CD4-positive, CD25-positive, alpha-beta regulatory T cell (primary cell): ENCODE data around the gene ZFP91. TPM values are rescaled to one million over a fixed set of nuclear protein-coding genes. Genes with fewer than 3 reads are reported as not detected.

Experiments
- ATAC-seq, 2 donors: fragments of 150-1000 bp; cut with Tn5 transposase; one replicate each; pipeline ENCODE4 v1.10.0; 2021; ENCODE audit warnings: low read depth in 2 of 2, moderate number of reproducible peaks in 2 of 2, moderate library complexity in 1 of 2
- DNase-seq, 3 donors: peaks; one replicate each; pipeline versions ENCODE4 v3.0.0 to v3.0.0-alpha.2; 2012 to 2022; ENCODE audit warnings: mixed read lengths in 1 of 3
- H3K27ac ChIP-seq: one replicate; pipeline ENCODE4 v1.7.0; 2013; ENCODE audit warnings: mild to moderate bottlenecking, low read length; ENCODE audit not compliant: insufficient read depth, poor library complexity, severe bottlenecking
- H3K27me3 ChIP-seq: one replicate; pipeline ENCODE4 v1.7.0; 2013; ENCODE audit warnings: low read length; ENCODE audit not compliant: control insufficient read depth, insufficient read depth
- H3K36me3 ChIP-seq: one replicate; pipeline ENCODE4 v1.7.0; 2013; ENCODE audit warnings: mild to moderate bottlenecking, low read length, moderate library complexity; ENCODE audit not compliant: control insufficient read depth, insufficient read depth
- H3K4me1 ChIP-seq: 2 replicates; pipeline ENCODE4 v1.7.0; 2013; ENCODE audit warnings: mild to moderate bottlenecking, low read length; ENCODE audit not compliant: insufficient read depth, control insufficient read depth, poor library complexity, severe bottlenecking
- H3K4me3 ChIP-seq: one replicate; pipeline ENCODE4 v1.7.0; 2013; ENCODE audit warnings: low read depth, mild to moderate bottlenecking, low read length, moderate library complexity
- H3K9me3 ChIP-seq, 2 experiments: 1 replicate in 1 of 2; 2 replicates in 1 of 2; pipeline ENCODE4 v1.7.0; 2013; ENCODE audit warnings: low read length in 2 of 2, mild to moderate bottlenecking in 1 of 2, moderate library complexity in 1 of 2; ENCODE audit not compliant: control insufficient read depth in 2 of 2
- H3K27ac Mint-ChIP-seq, 3 donors: one replicate each; pipeline ENCODE4 v1.8.0; 2020 to 2022; ENCODE audit warnings: mild to moderate bottlenecking in 3 of 3, mixed read lengths in 3 of 3, moderate library complexity in 2 of 3
- H3K27me3 Mint-ChIP-seq: one replicate; pipeline ENCODE4 v1.8.0; 2022; ENCODE audit warnings: mild to moderate bottlenecking, mixed read lengths
- H3K36me3 Mint-ChIP-seq: one replicate; pipeline ENCODE4 v1.8.0; 2020; ENCODE audit warnings: mixed read lengths
- H3K4me1 Mint-ChIP-seq, 4 donors: one replicate each; pipeline ENCODE4 v1.8.0; 2020 to 2022; ENCODE audit warnings: mixed read lengths in 4 of 4, mild to moderate bottlenecking in 1 of 4
- H3K4me3 Mint-ChIP-seq, 4 donors: one replicate each; pipeline ENCODE4 v1.8.0; 2020 to 2022; ENCODE audit warnings: mild to moderate bottlenecking in 4 of 4, mixed read lengths in 4 of 4, moderate library complexity in 3 of 4
- H3K9me3 Mint-ChIP-seq, 7 donors: one replicate each; pipeline ENCODE4 v1.8.0; 2020 to 2022; ENCODE audit warnings: mixed read lengths in 7 of 7, mild to moderate bottlenecking in 3 of 7, moderate library complexity in 2 of 7
- polyA plus RNA-seq, 4 donors: library from polyadenylated mRNA; unstranded; fragments of 300-500 nt; fragmentation: Illumina TruSeq; gene quantifications; one replicate each; pipeline ENCODE4 v1.2.3, GENCODE V29; 2021
- total RNA-seq: library from RNA; stranded (reverse); gene quantifications from one replicate; pipeline ENCODE4 v1.2.3, GENCODE V29; 2022

ZFP91 gene
- total and polyA plus RNA-seq, 5 donors from 2014 or later = 5.0 to 46.5 (median 7.5) TPM

DNA sequence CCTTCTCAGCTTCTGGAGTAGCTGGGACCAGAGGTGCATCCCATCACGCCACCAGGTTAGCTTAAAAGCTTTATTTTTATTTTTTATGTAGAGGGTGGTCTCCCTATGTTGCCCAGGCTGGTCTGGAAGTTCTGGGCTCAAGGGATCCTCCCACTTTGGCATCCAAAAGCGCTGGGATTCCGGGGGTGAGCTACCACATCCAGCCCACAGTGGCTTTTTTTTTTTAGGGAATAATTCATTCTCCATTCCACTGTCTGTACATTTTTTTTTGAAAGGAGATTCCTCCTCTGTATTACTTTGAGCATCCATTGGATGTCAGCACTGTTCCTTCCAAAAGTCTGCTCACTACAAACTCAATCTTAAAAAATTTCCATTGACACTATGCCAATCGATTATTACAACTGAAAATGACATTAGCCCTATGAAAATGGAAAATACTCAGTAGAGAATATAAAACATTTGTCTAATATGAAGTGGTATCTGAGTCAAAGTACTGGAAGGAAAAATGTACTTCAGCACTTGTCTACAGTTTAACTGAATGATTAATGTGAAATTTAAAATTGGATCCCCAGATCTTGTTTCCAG, 1.9 kb upstream of the ZFP91 start:
- Mint-ChIP-seq H3K36me3 (peaks cover 6% of the 10 kb centered on the region), H3K4me3 (peak overlapping the region; percentile 92 to 100 (median 100)), H3K27me3 (peaks cover 23% of the 10 kb centered on the region), H3K9me3 (peaks cover 0 to 4% (median 0%) of the 10 kb centered on the region in 7 donors), H3K27ac (peak overlapping the region; percentile 100), H3K4me1 (peaks cover 16 to 76% (median 46%) of the 10 kb centered on the region in 4 donors)
- H3K27ac ChIP-seq = peak overlapping the region; percentile 100
- ATAC-seq (no peak), DNase-seq (no peak)
- H3K36me3 ChIP-seq = no peaks in the 10 kb centered on the region
- peaks cover 85% of the 10 kb centered on the region for H3K4me1 ChIP-seq
- H3K4me3 ChIP-seq = peak overlapping the region; percentile 99
- no peaks in the 10 kb centered on the region for H3K27me3 ChIP-seq
- no peaks in the 10 kb centered on the region for H3K9me3 ChIP-seq

DNA sequence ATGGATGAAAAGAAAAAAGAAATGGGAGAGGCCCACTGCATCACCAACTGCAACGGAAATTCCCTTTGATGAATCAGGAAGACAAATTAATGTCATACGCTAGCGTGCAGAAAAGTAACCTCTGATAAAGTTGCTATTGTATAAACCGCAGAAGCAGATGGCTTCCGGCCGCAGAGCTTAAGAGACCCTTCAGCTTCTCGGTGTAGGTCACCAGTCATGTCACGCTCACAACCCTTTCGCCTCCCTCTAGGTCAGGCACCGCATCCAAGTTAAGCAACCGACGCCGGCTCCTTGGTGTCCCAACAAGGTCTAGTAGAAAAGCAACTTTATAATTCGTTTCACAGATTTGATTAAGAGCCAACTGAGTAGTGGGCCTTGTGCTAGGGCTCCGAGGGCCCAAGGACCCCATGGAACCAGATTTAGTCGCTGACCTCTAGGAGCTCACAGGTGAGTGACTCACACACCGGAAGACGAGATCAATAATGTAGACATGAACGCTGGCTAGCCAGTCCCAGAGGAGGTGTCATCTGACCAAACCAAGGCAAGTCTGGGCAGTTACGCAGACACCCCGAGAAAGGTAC, 1.2 kb upstream of the ZFP91 start:
- no peaks in the 10 kb centered on the region for H3K27me3 ChIP-seq
- no peaks in the 10 kb centered on the region for H3K36me3 ChIP-seq
- ATAC-seq = peak; percentile 35 to 43
- H3K4me3 Mint-ChIP-seq = peak overlapping the region; percentile 92 to 100 (median 100)
- DNase-seq = peak; percentile 76 to 87 (median 77)
- peaks cover 6% of the 10 kb centered on the region for H3K36me3 Mint-ChIP-seq
- peaks cover 85% of the 10 kb centered on the region for H3K4me1 ChIP-seq
- peaks cover 23% of the 10 kb centered on the region for H3K27me3 Mint-ChIP-seq
- H3K4me3 ChIP-seq = peak overlapping the region; percentile 99
- peaks cover 14 to 78% (median 50%) of the 10 kb centered on the region in 4 donors for H3K4me1 Mint-ChIP-seq
- no peaks in the 10 kb centered on the region for H3K9me3 ChIP-seq
- H3K9me3 Mint-ChIP-seq = peaks cover 0 to 4% (median 0%) of the 10 kb centered on the region in 7 donors
- H3K27ac Mint-ChIP-seq = peak overlapping the region; percentile 100
- peak overlapping the region; percentile 100 for H3K27ac ChIP-seq

DNA sequence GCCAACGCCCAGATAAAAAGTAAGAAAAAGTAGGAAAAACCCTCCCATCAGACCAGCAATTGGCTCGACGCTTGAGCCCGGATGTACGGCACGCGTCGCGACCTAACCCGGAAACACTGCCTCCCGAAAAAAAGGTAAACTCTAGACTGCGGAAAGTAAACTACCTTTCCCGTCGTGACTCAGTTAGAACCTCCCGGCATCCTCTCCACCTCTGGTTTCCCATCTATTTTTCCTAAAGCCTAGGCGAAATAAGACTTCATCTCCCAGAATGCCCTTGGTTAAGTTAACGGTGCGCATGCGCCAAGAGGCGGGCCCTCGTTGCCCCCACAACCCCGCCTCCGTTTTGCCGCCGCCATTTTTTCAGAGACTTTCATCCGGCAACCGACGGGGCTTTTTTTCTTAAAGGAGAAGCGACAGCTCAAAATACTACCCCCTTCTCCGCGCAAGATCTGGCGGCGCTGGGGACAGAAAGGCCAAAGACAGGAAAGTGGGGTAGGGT, 678 bp upstream of the ZFP91 start:
- Mint-ChIP-seq H3K27ac (peak overlapping the region; percentile 100), H3K4me1 (peaks cover 15 to 80% (median 53%) of the 10 kb centered on the region in 4 donors), H3K27me3 (peaks cover 23% of the 10 kb centered on the region), H3K9me3 (peaks cover 0 to 4% (median 0%) of the 10 kb centered on the region in 7 donors), H3K36me3 (peaks cover 6% of the 10 kb centered on the region), H3K4me3 (peak overlapping the region; percentile 92 to 100 (median 100))
- no peaks in the 10 kb centered on the region for H3K36me3 ChIP-seq
- peak; percentile 88 to 97 (median 97) for DNase-seq
- H3K9me3 ChIP-seq = no peaks in the 10 kb centered on the region
- H3K27ac ChIP-seq = peak overlapping the region; percentile 100
- H3K4me3 ChIP-seq = peak overlapping the region; percentile 99
- H3K4me1 ChIP-seq = peaks cover 83% of the 10 kb centered on the region
- H3K27me3 ChIP-seq = no peaks in the 10 kb centered on the region
- ATAC-seq = peak; percentile 8 to 9

DNA sequence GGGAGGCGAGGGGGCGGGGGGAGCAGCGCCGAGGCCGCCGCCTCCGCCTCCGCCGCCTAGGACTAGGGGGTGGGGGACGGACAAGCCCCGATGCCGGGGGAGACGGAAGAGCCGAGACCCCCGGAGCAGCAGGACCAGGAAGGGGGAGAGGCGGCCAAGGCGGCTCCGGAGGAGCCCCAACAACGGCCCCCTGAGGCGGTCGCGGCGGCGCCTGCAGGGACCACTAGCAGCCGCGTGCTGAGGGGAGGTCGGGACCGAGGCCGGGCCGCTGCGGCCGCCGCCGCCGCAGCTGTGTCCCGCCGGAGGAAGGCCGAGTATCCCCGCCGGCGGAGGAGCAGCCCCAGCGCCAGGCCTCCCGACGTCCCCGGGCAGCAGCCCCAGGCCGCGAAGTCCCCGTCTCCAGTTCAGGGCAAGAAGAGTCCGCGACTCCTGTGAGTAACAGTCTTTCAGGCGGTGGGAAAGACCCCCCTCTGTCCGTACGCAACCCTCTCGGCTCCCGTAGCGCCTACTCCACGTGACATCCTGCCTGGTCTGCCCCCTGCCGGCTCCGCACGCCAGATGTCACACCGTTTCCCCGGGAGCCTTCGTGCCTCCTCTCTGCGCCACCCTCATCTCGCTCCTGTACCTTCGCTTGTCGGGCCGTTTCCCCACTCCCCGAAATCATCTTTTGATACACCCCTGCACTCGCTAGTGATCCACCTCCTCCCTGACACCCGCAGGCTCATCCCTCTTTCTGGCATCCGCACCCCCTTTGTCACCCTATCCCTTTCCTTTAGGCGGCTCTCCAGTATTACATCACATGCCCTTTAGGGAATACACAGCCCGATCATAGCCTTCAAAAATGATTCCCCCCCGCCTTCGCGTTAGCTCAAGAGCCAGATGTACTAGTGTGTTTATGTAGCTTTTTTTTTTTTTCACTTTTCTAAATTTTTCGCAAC, 598 bp downstream of the ZFP91 start:
- Histone ChIP-seq H3K36me3 (no peaks in the 10 kb centered on the region), H3K27ac (peak overlapping the region; percentile 100), H3K4me3 (peak overlapping the region; percentile 91), H3K4me1 (peaks cover 76% of the 10 kb centered on the region), H3K9me3 (no peaks in the 10 kb centered on the region), H3K27me3 (no peaks in the 10 kb centered on the region)
- Mint-ChIP-seq H3K36me3 (peaks cover 6% of the 10 kb centered on the region), H3K27ac (peak overlapping the region; percentile 98 to 100 (median 100)), H3K9me3 (peaks cover 0 to 4% (median 0%) of the 10 kb centered on the region in 7 donors), H3K4me3 (peak overlapping the region; percentile 92 to 100 (median 100)), H3K4me1 (peaks cover 18 to 78% (median 53%) of the 10 kb centered on the region in 4 donors), H3K27me3 (peaks cover 23% of the 10 kb centered on the region)
- ATAC-seq = peak; percentile 48 to 50
- peak; percentile 87 to 94 (median 91) for DNase-seq

DNA sequence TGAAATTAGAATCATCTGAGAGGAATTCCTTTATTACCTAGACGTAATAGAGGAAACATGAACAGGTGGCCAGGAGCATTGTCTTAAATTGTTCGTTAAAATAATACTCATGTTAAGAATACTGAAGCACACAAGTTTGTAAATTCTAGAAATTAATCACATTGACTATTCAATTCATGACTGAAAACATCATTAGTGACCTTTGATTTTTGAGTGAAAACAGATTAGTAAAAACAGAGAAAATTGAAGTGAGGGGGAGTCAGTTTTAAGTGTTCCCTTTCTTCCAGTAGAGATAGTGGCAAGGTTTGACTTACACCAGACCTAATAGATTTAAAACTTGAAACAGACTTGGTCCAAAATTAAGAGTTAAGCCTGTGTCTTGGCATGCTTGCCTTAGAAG, 1.4 kb downstream of the ZFP91 start:
- no peaks in the 10 kb centered on the region for H3K9me3 ChIP-seq
- peaks cover 1% of the 10 kb centered on the region for H3K36me3 ChIP-seq
- peak overlapping the region; percentile 92 to 100 (median 96) for H3K4me3 Mint-ChIP-seq
- H3K27me3 ChIP-seq = no peaks in the 10 kb centered on the region
- DNase-seq = peak in 1 of 3 donors; percentile 10
- peaks cover 24 to 76% (median 49%) of the 10 kb centered on the region in 4 donors for H3K4me1 Mint-ChIP-seq
- peaks cover 23% of the 10 kb centered on the region for H3K27me3 Mint-ChIP-seq
- peaks cover 0 to 4% (median 0%) of the 10 kb centered on the region in 7 donors for H3K9me3 Mint-ChIP-seq
- peak overlapping the region; percentile 91 for H3K4me3 ChIP-seq
- H3K27ac ChIP-seq = peak overlapping the region; percentile 100
- ATAC-seq = no peak
- H3K27ac Mint-ChIP-seq = peak overlapping the region; percentile 98 to 100 (median 99)
- H3K36me3 Mint-ChIP-seq = peaks cover 6% of the 10 kb centered on the region
- peaks cover 71% of the 10 kb centered on the region for H3K4me1 ChIP-seq

DNA sequence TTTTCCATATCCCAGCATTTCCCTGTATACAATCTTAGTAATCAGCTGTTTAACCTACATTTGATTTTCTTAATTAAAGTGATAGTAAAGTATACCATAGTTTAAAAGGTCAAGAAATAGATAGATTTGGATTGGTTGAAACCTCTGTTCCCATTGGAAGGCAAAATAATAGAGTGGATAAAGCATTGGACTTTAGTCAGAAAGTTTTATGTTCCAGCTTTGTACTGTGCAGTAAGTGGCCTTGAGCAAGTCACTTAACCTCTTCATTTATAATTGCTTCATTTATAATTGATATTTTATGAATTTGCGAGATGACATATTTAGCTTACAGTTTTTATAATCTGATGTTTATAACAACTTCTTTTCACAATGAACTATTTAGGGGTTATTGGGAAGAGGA, 3.6 kb downstream of the ZFP91 start:
- peak overlapping the region; percentile 5 to 82 (median 32) for H3K4me3 Mint-ChIP-seq
- peaks cover 20% of the 10 kb centered on the region for H3K27me3 Mint-ChIP-seq
- H3K36me3 ChIP-seq = peaks cover 16% of the 10 kb centered on the region
- DNase-seq (no peak), ATAC-seq (no peak)
- peak overlapping the region in 1 of 3 donors; percentile 49 for H3K27ac Mint-ChIP-seq
- no peak overlapping the region for H3K27ac ChIP-seq
- H3K27me3 ChIP-seq = no peaks in the 10 kb centered on the region
- peaks cover 67% of the 10 kb centered on the region for H3K4me1 ChIP-seq
- peak overlapping the region; percentile 91 for H3K4me3 ChIP-seq
- no peaks in the 10 kb centered on the region for H3K9me3 ChIP-seq
- peaks cover 0 to 4% (median 0%) of the 10 kb centered on the region in 7 donors for H3K9me3 Mint-ChIP-seq
- peaks cover 35 to 74% (median 57%) of the 10 kb centered on the region in 4 donors for H3K4me1 Mint-ChIP-seq
- peaks cover 13% of the 10 kb centered on the region for H3K36me3 Mint-ChIP-seq

DNA sequence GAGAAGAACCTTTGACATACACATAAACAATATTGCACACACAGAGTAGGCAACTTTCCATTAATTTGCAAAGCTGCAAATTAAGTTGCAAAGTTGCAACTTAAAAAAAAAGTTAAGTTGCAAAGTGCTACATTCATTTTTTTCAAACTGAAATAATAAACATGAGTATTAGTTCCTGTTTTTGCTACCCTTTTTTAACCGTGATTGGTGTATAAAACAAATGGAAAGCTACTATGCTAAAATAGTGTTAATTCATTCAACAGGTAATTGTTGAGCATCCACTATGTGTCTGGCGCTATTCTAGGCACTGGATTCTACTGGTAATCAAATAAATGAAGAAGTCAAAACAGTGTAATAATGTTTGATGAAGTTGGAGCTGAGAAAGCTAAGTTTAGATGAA, 8.1 kb downstream of the ZFP91 start:
- Mint-ChIP-seq H3K4me1 (peaks cover 57 to 83% (median 70%) of the 10 kb centered on the region in 4 donors), H3K27ac (peak overlapping the region in 2 of 3 donors; percentile 9 to 13), H3K4me3 (no peak overlapping the region), H3K27me3 (no peaks in the 10 kb centered on the region), H3K36me3 (peaks cover 8% of the 10 kb centered on the region), H3K9me3 (no peaks in the 10 kb centered on the region)
- no peaks in the 10 kb centered on the region for H3K9me3 ChIP-seq
- no peak overlapping the region for H3K27ac ChIP-seq
- H3K36me3 ChIP-seq = peaks cover 22% of the 10 kb centered on the region
- H3K27me3 ChIP-seq = no peaks in the 10 kb centered on the region
- H3K4me1 ChIP-seq = peaks cover 41% of the 10 kb centered on the region
- H3K4me3 ChIP-seq = peak overlapping the region; percentile 13
- DNase-seq = no peak
- no peak for ATAC-seq
